GM18867 (cell line): ENCODE measurements around the gene TPP1.

Source experiments
- ATAC-seq: cut with Tn5 transposase; IDR thresholded peaks from one replicate; pipeline ENCODE4 v1.9.1; 2021; ENCODE audit warnings: mild to moderate bottlenecking, moderate library complexity; ENCODE audit not compliant: unreplicated experiment

Gene TPP1

GRCh38 chr11:6596239-6596877 lies 22.9 kb downstream of the TPP1 start:
- no peak for ATAC-seq

GRCh38 chr11:6594142-6594768 lies 25.0 kb downstream of the TPP1 start:
- ATAC-seq: no peak

GRCh38 chr11:6588018-6588417 lies 31.2 kb downstream of the TPP1 start:
- no peak for ATAC-seq

GRCh38 chr11:6587360-6587953 lies 31.8 kb downstream of the TPP1 start:
- no peak for ATAC-seq

GRCh38 chr11:6586434-6587359 lies 32.5 kb downstream of the TPP1 start:
- ATAC-seq: no peak

- ATAC-seq: no peak
Measured at GRCh38 chr11:6584528-6584927, 34.7 kb downstream of the TPP1 start.

- ATAC-seq: no peak
Measured at GRCh38 chr11:6583584-6583983, 35.6 kb downstream of the TPP1 start.

- no peak for ATAC-seq
Measured at GRCh38 chr11:6579681-6580080, 39.5 kb downstream of the TPP1 start.

GRCh38 chr11:6578134-6578533 lies 41.1 kb downstream of the TPP1 start:
- no peak for ATAC-seq

- ATAC-seq: no peak
Measured at GRCh38 chr11:6576471-6577373, 42.5 kb downstream of the TPP1 start.

- no peak for ATAC-seq
Measured at GRCh38 chr11:6574816-6575715, 44.2 kb downstream of the TPP1 start.

- no peak for ATAC-seq
Measured at GRCh38 chr11:6572215-6572614, 47.0 kb downstream of the TPP1 start.

GRCh38 chr11:6571434-6572008 lies 47.7 kb downstream of the TPP1 start:
- ATAC-seq: no peak

- no peak for ATAC-seq
Measured at GRCh38 chr11:6570691-6571427, 48.4 kb downstream of the TPP1 start.

GRCh38 chr11:6569706-6570105 lies 49.5 kb downstream of the TPP1 start:
- ATAC-seq: no peak

- ATAC-seq: no peak
Measured at GRCh38 chr11:6568191-6568918, 50.9 kb downstream of the TPP1 start.

- no peak for ATAC-seq
Measured at GRCh38 chr11:6567371-6567745, 51.9 kb downstream of the TPP1 start.
